Thyroid gland (tissue), 4 donors: Measurements from ENCODE around the gene CLIP3. TPM values are rescaled to one million over a fixed set of nuclear protein-coding genes. Genes with fewer than 3 reads are reported as not detected.

Experiments used
- DNase-seq, 2 donors: peaks; one replicate each; pipeline ENCODE4 v3.0.0-alpha.2; 2019
- H3K27ac ChIP-seq, 3 donors: fragments of 200-600 bp; sonication (generic); 1 replicate in 2 of 3; 2 replicates in 1 of 3; pipeline ENCODE4 v1.5.1; 2016 to 2019; ENCODE audit warnings: mild to moderate bottlenecking in 1 of 3, moderate library complexity in 1 of 3
- H3K27me3 ChIP-seq: fragments of 200-600 bp; sonication (generic); one replicate; pipeline ENCODE4 v1.5.1; 2019
- H3K36me3 ChIP-seq, 2 donors: fragments of 200-600 bp; sonication (generic); one replicate each; pipeline ENCODE4 v1.5.1; 2016 to 2019
- H3K4me1 ChIP-seq, 2 donors: fragments of 200-600 bp; sonication (generic); one replicate each; pipeline ENCODE4 v1.5.1; 2017 to 2019
- H3K4me3 ChIP-seq, 3 donors: fragments of 200-600 bp; sonication (generic); replicated peaks in 1 of 3; 1 replicate in 2 of 3; 2 replicates in 1 of 3; pipeline ENCODE4 v1.5.1; 2016; ENCODE audit warnings: mild to moderate bottlenecking in 1 of 3
- H3K9me3 ChIP-seq: fragments of 200-600 bp; sonication (generic); one replicate; pipeline ENCODE4 v1.5.1; 2017
- POLR2A ChIP-seq, 2 donors: fragments of 450-650 bp; IDR thresholded peaks; one replicate each; pipeline ENCODE4 v1.6.1; 2017; ENCODE audit warnings: antibody characterized with exemption in 2 of 2, mild to moderate bottlenecking in 2 of 2, moderate library complexity in 1 of 2
- WGBS, 2 donors: methylation state at CpG; one replicate each; pipeline ENCODE4 v1.1.5; 2017; 5-methylcytosine and 5-hydroxymethylcytosine counted together
- intact Hi-C: fragments of 100-400 bp; cut with DNase I; formaldehyde crosslinking; loops from one replicate; pipeline ENCODE4 v1.15.1; 2023
- total RNA-seq, 4 donors: library from RNA; depleted of rRNA; stranded (reverse); fragments of >200 nt; gene quantifications; one replicate each; pipeline ENCODE4 v1.2.3, GENCODE V29; 2016
- TF ChIP-seq, protein P1 (sequence below), 6 experiments: fragments of 200-600 bp in 3 of 6; fragments of 450-650 bp in 3 of 6; sonication (generic) in 3 of 6; IDR thresholded peaks; one replicate each; pipeline ENCODE4 v1.5.1; 2016 to 2019; ENCODE audit warnings: antibody characterized with exemption in 6 of 6, mild to moderate bottlenecking in 2 of 6, inconsistent platforms in 1 of 6, moderate library complexity in 1 of 6

CLIP3 gene
- total RNA-seq, 4 donors from 2014 or later, result 1.9 to 3.8 (median 2.9) TPM

DNA sequence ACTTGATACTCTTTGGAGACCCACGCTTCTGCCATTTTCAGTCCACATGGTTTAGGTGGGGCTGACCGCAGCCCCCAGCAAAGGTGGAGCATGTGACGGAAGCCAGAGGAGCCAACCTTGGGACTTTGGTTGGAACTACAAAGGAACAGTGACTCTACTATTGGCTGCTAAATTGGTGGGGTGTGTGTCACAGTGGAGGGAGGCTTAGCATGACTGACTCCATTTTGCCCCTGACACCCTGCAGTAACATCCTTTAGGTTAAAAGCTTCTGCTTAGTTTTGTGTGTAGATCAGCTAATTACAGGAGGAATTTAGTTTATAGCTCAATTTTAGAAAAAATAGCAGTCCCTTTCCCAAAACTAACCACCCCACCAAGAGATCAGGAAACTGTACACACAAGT is 31.1 kb downstream of the CLIP3 start:
- H3K36me3 ChIP-seq, result peaks cover 0 to 3% of the 10 kb centered on the region in 2 donors
- H3K4me3 ChIP-seq, result no peak overlapping the region
- TF ChIP-seq POLR2A (IDR thresholded peaks at IDR 0.05), result no peak
- TF ChIP-seq, protein P1, sequence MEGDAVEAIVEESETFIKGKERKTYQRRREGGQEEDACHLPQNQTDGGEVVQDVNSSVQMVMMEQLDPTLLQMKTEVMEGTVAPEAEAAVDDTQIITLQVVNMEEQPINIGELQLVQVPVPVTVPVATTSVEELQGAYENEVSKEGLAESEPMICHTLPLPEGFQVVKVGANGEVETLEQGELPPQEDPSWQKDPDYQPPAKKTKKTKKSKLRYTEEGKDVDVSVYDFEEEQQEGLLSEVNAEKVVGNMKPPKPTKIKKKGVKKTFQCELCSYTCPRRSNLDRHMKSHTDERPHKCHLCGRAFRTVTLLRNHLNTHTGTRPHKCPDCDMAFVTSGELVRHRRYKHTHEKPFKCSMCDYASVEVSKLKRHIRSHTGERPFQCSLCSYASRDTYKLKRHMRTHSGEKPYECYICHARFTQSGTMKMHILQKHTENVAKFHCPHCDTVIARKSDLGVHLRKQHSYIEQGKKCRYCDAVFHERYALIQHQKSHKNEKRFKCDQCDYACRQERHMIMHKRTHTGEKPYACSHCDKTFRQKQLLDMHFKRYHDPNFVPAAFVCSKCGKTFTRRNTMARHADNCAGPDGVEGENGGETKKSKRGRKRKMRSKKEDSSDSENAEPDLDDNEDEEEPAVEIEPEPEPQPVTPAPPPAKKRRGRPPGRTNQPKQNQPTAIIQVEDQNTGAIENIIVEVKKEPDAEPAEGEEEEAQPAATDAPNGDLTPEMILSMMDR (IDR thresholded peaks at IDR 0.05), result no peak
- DNase-seq, result no peak
- H3K9me3 ChIP-seq, result no peaks in the 10 kb centered on the region
- intact Hi-C loops, result no loop called here
- H3K27ac ChIP-seq, result no peak overlapping the region
- H3K4me1 ChIP-seq, result peaks cover under 1 to 18% of the 10 kb centered on the region in 2 donors
- no peaks in the 10 kb centered on the region for H3K27me3 ChIP-seq
- WGBS, 2 donors, result 93 to 100% methylated on average over 3 of the region's 3 CpGs

DNA sequence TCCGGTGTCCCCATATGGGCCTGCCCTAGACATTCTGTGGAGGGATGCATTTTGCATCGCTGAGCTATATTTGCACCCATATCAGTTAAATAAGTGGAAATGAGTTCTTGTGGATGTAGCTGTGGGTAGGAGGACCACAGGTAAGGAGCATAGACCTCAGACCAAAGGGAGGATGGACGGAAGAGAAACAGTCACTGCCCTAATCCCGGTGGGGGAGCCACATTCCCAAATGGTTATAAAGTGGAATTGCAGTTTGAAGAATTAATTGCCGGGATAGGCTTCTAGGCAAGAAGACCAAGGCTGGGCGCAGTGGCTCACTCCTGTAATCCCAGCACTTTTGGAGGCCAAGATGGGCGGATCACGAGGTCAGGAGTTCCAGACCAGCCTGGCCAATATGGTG is 35.9 kb downstream of the CLIP3 start:
- Histone ChIP-seq H3K4me1 (peaks cover 16 to 37% of the 10 kb centered on the region in 2 donors), H3K27ac (no peak overlapping the region), H3K36me3 (peaks cover 0 to 3% of the 10 kb centered on the region in 2 donors), H3K9me3 (no peaks in the 10 kb centered on the region), H3K4me3 (no peak overlapping the region), H3K27me3 (no peaks in the 10 kb centered on the region)
- no peak for DNase-seq
- 91 to 94% methylated on average over 8 of the region's 8 CpGs for WGBS, 2 donors
- intact Hi-C loops, result no loop called here
- TF ChIP-seq, protein P1 (IDR thresholded peaks at IDR 0.05), result no peak
- TF ChIP-seq POLR2A (IDR thresholded peaks at IDR 0.05), result no peak

DNA sequence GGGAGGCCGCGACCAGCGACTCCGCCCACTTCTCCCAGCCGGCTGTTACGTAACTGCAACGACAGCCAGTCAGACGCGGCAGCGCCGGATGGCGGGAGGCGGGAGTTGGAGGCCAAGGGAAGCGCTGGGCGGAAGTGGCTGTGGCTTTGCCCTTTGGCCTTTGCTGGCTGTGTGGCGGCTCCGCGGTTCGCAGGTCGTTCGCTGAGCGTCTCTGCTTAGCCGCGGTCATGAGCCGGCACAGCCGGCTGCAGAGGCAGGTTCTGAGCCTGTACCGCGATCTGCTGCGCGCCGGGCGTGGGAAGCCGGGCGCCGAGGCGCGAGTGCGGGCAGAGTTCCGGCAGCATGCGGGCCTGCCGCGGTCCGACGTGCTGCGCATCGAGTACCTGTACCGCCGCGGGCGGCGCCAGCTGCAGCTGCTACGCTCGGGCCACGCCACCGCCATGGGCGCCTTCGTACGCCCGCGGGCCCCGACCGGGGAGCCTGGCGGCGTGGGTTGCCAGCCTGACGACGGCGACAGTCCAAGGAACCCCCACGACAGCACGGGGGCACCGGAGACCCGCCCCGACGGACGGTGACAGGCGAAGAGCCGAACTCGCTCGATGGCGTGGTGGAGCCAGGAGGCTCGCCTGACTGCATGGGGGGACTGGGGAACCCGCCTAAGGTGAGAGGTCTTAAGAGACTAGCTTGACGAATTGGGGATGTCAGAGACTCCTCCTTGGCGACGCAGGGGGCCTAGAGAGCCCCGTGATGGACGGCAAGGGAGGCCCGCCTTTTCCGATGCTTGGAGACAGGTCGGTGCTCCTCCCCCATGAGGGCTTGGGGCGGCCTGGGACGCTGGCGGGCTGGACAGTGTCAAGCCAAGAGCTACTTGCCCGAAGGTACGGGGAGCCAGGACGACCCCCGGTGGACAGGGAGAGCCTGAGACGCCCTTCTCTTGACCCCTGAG is 37.4 kb downstream of the CLIP3 start, which contains the start of gene SDHAF1:
Gene SDHAF1 (plus strand): TSS at position 141 of the 946 bp plus-strand sequence. CDS start 87 bp downstream, at position 228.
- H3K27me3 ChIP-seq, result no peaks in the 10 kb centered on the region
- peaks cover 0 to 3% of the 10 kb centered on the region in 2 donors for H3K36me3 ChIP-seq
- peak; percentile 98 for DNase-seq
- peak within 1 kb of the TSS; percentile 51 to 90 (median 85) for H3K4me3 ChIP-seq
- H3K27ac ChIP-seq, result peak within 1 kb of the TSS; percentile 40 to 68 (median 52)
- intact Hi-C loops, result no loop called here
- H3K4me1 ChIP-seq, result peaks cover 16 to 39% of the 10 kb centered on the region in 2 donors
- no peaks in the 10 kb centered on the region for H3K9me3 ChIP-seq
- WGBS, 2 donors, result 0% methylated on average over 21 to 22 of the region's 97 CpGs
- TF ChIP-seq, protein P1 (IDR thresholded peaks at IDR 0.05), result no peak
- peak in 1 of 2 donors; percentile 81 for TF ChIP-seq POLR2A (IDR thresholded peaks at IDR 0.05)

DNA sequence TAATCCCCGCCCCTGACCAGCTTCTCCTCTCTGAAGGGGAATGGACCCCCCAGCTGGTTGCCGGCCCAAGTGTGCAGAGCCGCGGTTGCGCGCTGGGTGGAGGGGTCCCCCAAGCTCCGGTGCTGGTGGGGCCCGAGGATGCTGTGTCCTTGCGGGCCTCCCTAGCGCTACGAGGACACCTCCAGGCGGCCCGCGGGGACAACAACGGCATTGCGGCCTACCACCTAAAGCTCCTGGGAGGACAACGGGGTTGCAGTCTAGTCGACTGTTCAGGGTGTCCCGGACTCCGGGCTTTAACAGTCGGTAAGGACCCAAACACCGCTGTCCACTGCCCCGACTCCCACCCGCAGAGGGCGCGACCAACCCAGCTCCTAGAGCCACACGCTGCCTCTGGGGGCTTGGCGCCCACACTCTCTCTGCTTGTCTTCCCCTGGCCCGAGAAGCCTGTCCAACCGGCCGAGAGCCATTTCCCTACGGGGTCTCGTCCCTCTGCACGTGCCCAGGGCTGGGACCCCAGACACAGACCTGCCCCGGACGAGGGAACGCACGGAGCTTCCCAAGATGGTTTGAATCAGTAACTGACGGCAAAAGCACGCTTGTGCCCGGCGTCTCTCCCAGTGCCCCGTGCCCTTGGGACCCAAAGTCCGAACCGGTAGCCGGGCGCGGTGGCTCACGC is 38.6 kb downstream of the CLIP3 start:
- Histone ChIP-seq H3K9me3 (no peaks in the 10 kb centered on the region), H3K4me3 (peak overlapping the region in 2 of 3 donors; percentile 51 to 85), H3K27me3 (no peaks in the 10 kb centered on the region), H3K4me1 (peaks cover 16 to 29% of the 10 kb centered on the region in 2 donors), H3K27ac (peak overlapping the region in 1 of 3 donors; percentile 68), H3K36me3 (peaks cover 0 to 3% of the 10 kb centered on the region in 2 donors)
- 37 to 40% methylated on average over 22 to 28 of the region's 49 CpGs for WGBS, 2 donors
- TF ChIP-seq, protein P1 (IDR thresholded peaks at IDR 0.05), result no peak
- no peak for TF ChIP-seq POLR2A (IDR thresholded peaks at IDR 0.05)
- intact Hi-C loops, result no loop called here
- peak; percentile 11 to 23 for DNase-seq
